ENCODE results near the gene SYNGR2. TPM values are rescaled to one million over a fixed set of nuclear protein-coding genes. Genes with fewer than 3 reads are reported as not detected.

The SYNGR2 gene
- total and polyA plus RNA-seq, 2 donors (not counting 1 experiment from before 2014, with no cell fraction given) = 390 to 442 TPM

- no peak overlapping the region for H2AFZ ChIP-seq (ENCODE audit: insufficient read depth, low read depth, low read length, poor library complexity, severe bottlenecking)
- H3K4me2 ChIP-seq (replicated peaks; ENCODE audit: low read depth, low read length, poor library complexity, severe bottlenecking) = peak overlapping the region; percentile 100
- H3K9me3 Mint-ChIP-seq (ENCODE audit: insufficient read depth) = no peaks in the 10 kb centered on the region
- H3K9ac ChIP-seq (ENCODE audit: low read length) = peak overlapping the region; percentile 91
- peaks cover 89% of the 10 kb centered on the region for H3K79me2 ChIP-seq (ENCODE audit: control insufficient read depth, insufficient read depth, low read length)
- ChIA-PET POLR2A (interaction anchor here (0.6 to 22.6 kb wide), 7 partner anchors 8 to 125 kb away, joined by 3 to 432 read pairs (median 11); partner anchors contain the start of genes C17orf99 and SYNGR2), CTCF (interaction anchor here (3.0 to 13.9 kb wide), 3 partner anchors 10 to 46 kb away, joined by 12 to 169 read pairs (median 22); partner anchors contain the start of gene SYNGR2)
- H3K4me3 ChIP-seq (ENCODE audit: control extremely low read depth in 1 of 5, extremely low read depth in 1 of 5, insufficient read depth in 1 of 5, low read depth in 2 of 5, low read length in 4 of 5) = peak overlapping the region; percentile 13 to 97 (median 89)
- DNase-seq = no peak
- no peaks in the 10 kb centered on the region for H3K27me3 ChIP-seq (replicated peaks in 1 of 4; ENCODE audit: control extremely low read depth in 1 of 4, control insufficient read depth in 3 of 4, insufficient read depth in 4 of 4, low read length in 3 of 4)
- H3K27ac ChIP-seq (ENCODE audit: low read length in 2 of 2) = peak overlapping the region; percentile 77 to 92
- H3K4me1 ChIP-seq (ENCODE audit: control insufficient read depth in 2 of 2, insufficient read depth in 2 of 2, low read length in 2 of 2) = peaks cover 72 to 84% of the 10 kb centered on the region in 2 donors
- peaks cover 88% of the 10 kb centered on the region for H4K20me1 ChIP-seq (ENCODE audit: control insufficient read depth, insufficient read depth, low read length, poor library complexity, severe bottlenecking)
- no peaks in the 10 kb centered on the region for H3K27me3 Mint-ChIP-seq
- TF ChIP-seq EZH2 (IDR thresholded peaks at IDR 0.05; ENCODE audit: borderline replicate concordance, insufficient read depth, low read depth, low read length, poor library complexity, severe bottlenecking) (no peak), CTCF (IDR thresholded peaks at IDR 0.05) (no peak)
- H3K36me3 ChIP-seq (replicated peaks in 1 of 2; ENCODE audit: control extremely low read depth in 1 of 2, control insufficient read depth in 1 of 2, extremely low read depth in 1 of 2, insufficient read depth in 2 of 2, low read length in 1 of 2) = peaks cover 8 to 58% of the 10 kb centered on the region in 2 experiments
- H3K4me1 Mint-ChIP-seq = peaks cover 77% of the 10 kb centered on the region
- peak overlapping the region; percentile 92 for H3K27ac Mint-ChIP-seq
- peak overlapping the region; percentile 91 for H3K4me3 Mint-ChIP-seq
- WGBS (ENCODE audit: insufficient coverage) = 8% methylated on average over 4 of the region's 6 CpGs
- no peak for ATAC-seq (ENCODE audit: low read depth)
- intact Hi-C loops (cut with micrococcal nuclease) = loop anchor here (2.0 kb wide), 1 partner anchor 14 kb away; no protein-coding TSS in a partner anchor
- no peaks in the 10 kb centered on the region for H3K9me3 ChIP-seq (ENCODE audit: control extremely low read depth in 1 of 3, control insufficient read depth in 2 of 3, insufficient read depth in 1 of 3, low read length in 2 of 3)
Measured at GRCh38 chr17:78126895-78127238, 41.5 kb upstream of the SYNGR2 start.

GRCh38 chr17:78127239-78127887, 41.0 kb upstream of the SYNGR2 start:
- Mint-ChIP-seq H3K4me3 (peak overlapping the region; percentile 91), H3K9me3 (ENCODE audit: insufficient read depth) (no peaks in the 10 kb centered on the region), H3K4me1 (peaks cover 73% of the 10 kb centered on the region), H3K27me3 (no peaks in the 10 kb centered on the region), H3K27ac (peak overlapping the region; percentile 92)
- Histone ChIP-seq H4K20me1 (ENCODE audit: control insufficient read depth, insufficient read depth, low read length, poor library complexity, severe bottlenecking) (peaks cover 88% of the 10 kb centered on the region), H2AFZ (ENCODE audit: insufficient read depth, low read depth, low read length, poor library complexity, severe bottlenecking) (peak overlapping the region; percentile 42), H3K4me2 (replicated peaks; ENCODE audit: low read depth, low read length, poor library complexity, severe bottlenecking) (peak overlapping the region; percentile 100), H3K79me2 (ENCODE audit: control insufficient read depth, insufficient read depth, low read length) (peaks cover 84% of the 10 kb centered on the region), H3K27ac (ENCODE audit: low read length in 2 of 2) (peak overlapping the region; percentile 77 to 92), H3K4me1 (ENCODE audit: control insufficient read depth in 2 of 2, insufficient read depth in 2 of 2, low read length in 2 of 2) (peaks cover 68 to 80% of the 10 kb centered on the region in 2 donors), H3K36me3 (replicated peaks in 1 of 2; ENCODE audit: control extremely low read depth in 1 of 2, control insufficient read depth in 1 of 2, extremely low read depth in 1 of 2, insufficient read depth in 2 of 2, low read length in 1 of 2) (peaks cover 8 to 55% of the 10 kb centered on the region in 2 experiments), H3K27me3 (replicated peaks in 1 of 4; ENCODE audit: control extremely low read depth in 1 of 4, control insufficient read depth in 3 of 4, insufficient read depth in 4 of 4, low read length in 3 of 4) (no peaks in the 10 kb centered on the region), H3K9ac (ENCODE audit: low read length) (peak overlapping the region; percentile 91), H3K4me3 (ENCODE audit: control extremely low read depth in 1 of 5, extremely low read depth in 1 of 5, insufficient read depth in 1 of 5, low read depth in 2 of 5, low read length in 4 of 5) (peak overlapping the region; percentile 13 to 97 (median 89)), H3K9me3 (ENCODE audit: control extremely low read depth in 1 of 3, control insufficient read depth in 2 of 3, insufficient read depth in 1 of 3, low read length in 2 of 3) (no peaks in the 10 kb centered on the region)
- DNase-seq (peak; percentile 75), ATAC-seq (ENCODE audit: low read depth) (peak; percentile 9)
- CTCF ChIA-PET = interaction anchor here (0.7 to 13.9 kb wide), 5 partner anchors 10 to 126 kb away, joined by 3 to 169 read pairs (median 12); partner anchors contain the start of gene SYNGR2
- 1% methylated on average over 25 of the region's 25 CpGs for WGBS (ENCODE audit: insufficient coverage)
- POLR2A ChIA-PET = interaction anchor here (0.6 to 22.6 kb wide), 8 partner anchors 8 to 48 kb away, joined by 3 to 432 read pairs (median 12); partner anchors contain the start of genes C17orf99 and SYNGR2
- no peak for TF ChIP-seq EZH2 (IDR thresholded peaks at IDR 0.05; ENCODE audit: borderline replicate concordance, insufficient read depth, low read depth, low read length, poor library complexity, severe bottlenecking)
- no peak for TF ChIP-seq CTCF (IDR thresholded peaks at IDR 0.05)
- intact Hi-C loops (cut with micrococcal nuclease) = loop anchor here (2.0 kb wide), 1 partner anchor 13 kb away; no protein-coding TSS in a partner anchor

Data from B cell (primary cell).